Measurements from ENCODE around the gene EFCAB8. TPM values are rescaled to one million over a fixed set of nuclear protein-coding genes. Genes with fewer than 3 reads are reported as not detected.

EFCAB8 gene
- total and polyA plus RNA-seq, 4 donors, result 0.10 to 0.36 (median 0.20) TPM

DNA sequence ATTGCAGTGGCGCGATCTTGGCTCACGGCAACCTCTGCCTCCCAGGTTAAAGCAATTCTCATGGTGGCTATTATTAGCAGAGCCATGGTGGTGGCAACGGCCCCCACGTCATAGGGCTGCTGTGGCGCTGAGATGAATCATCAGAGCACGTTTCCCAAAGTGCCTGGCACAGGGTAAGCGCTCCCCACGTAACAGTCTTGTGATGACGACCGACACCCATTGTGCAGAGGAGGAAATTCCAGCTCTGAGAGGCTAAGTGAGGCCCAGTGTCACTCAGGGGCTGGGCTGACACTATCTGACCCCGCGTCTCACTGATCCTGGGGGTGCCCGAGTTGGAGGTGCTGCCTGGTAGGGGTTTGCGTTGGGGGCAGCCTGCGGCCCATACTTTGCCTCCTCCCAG is 129.3 kb downstream of the EFCAB8 start:
- Histone ChIP-seq H3K36me3 (ENCODE audit: control insufficient read depth, insufficient read depth, low read length) (no peaks in the 10 kb centered on the region), H3K4me3 (ENCODE audit: low read depth, low read length) (no peak overlapping the region), H3K4me1 (ENCODE audit: control insufficient read depth, insufficient read depth, low read length) (peaks cover 46% of the 10 kb centered on the region), H3K27me3 (ENCODE audit: control insufficient read depth, insufficient read depth, low read length) (no peaks in the 10 kb centered on the region), H3K27ac (ENCODE audit: low read depth, low read length) (no peak overlapping the region), H3K9me3 (ENCODE audit: control insufficient read depth, insufficient read depth, low read length) (no peaks in the 10 kb centered on the region)
- 85% methylated on average over 11 of the region's 16 CpGs for WGBS (ENCODE audit: insufficient coverage)
- DNase-seq (ENCODE audit: low read depth in 4 of 6, low spot score in 6 of 6), result no peak

GRCh38 chr20:32989507-32990283 is 131.0 kb downstream of the EFCAB8 start:
- Histone ChIP-seq H3K4me3 (ENCODE audit: low read depth, low read length) (no peak overlapping the region), H3K9me3 (ENCODE audit: control insufficient read depth, insufficient read depth, low read length) (no peaks in the 10 kb centered on the region), H3K4me1 (ENCODE audit: control insufficient read depth, insufficient read depth, low read length) (peaks cover 32% of the 10 kb centered on the region), H3K27ac (ENCODE audit: low read depth, low read length) (no peak overlapping the region), H3K36me3 (ENCODE audit: control insufficient read depth, insufficient read depth, low read length) (no peaks in the 10 kb centered on the region), H3K27me3 (ENCODE audit: control insufficient read depth, insufficient read depth, low read length) (no peaks in the 10 kb centered on the region)
- 84% methylated on average over 11 of the region's 14 CpGs for WGBS (ENCODE audit: insufficient coverage)
- DNase-seq (ENCODE audit: low read depth in 4 of 6, low spot score in 6 of 6), result no peak

- no peak overlapping the region for H3K4me3 ChIP-seq (ENCODE audit: low read depth, low read length)
- 73% methylated on average over 3 of the region's 3 CpGs for WGBS (ENCODE audit: insufficient coverage)
- no peak overlapping the region for H3K27ac ChIP-seq (ENCODE audit: low read depth, low read length)
- H3K36me3 ChIP-seq (ENCODE audit: control insufficient read depth, insufficient read depth, low read length), result no peaks in the 10 kb centered on the region
- H3K9me3 ChIP-seq (ENCODE audit: control insufficient read depth, insufficient read depth, low read length), result peaks cover 1% of the 10 kb centered on the region
- DNase-seq (ENCODE audit: low read depth in 4 of 6, low spot score in 6 of 6), result no peak
- H3K27me3 ChIP-seq (ENCODE audit: control insufficient read depth, insufficient read depth, low read length), result no peaks in the 10 kb centered on the region
- H3K4me1 ChIP-seq (ENCODE audit: control insufficient read depth, insufficient read depth, low read length), result peaks cover 26% of the 10 kb centered on the region
Observed at GRCh38 chr20:32990426-32990825, 131.7 kb downstream of the EFCAB8 start.

GRCh38 chr20:32991383-32991782 is 132.7 kb downstream of the EFCAB8 start:
- Histone ChIP-seq H3K4me1 (ENCODE audit: control insufficient read depth, insufficient read depth, low read length) (peaks cover 17% of the 10 kb centered on the region), H3K36me3 (ENCODE audit: control insufficient read depth, insufficient read depth, low read length) (no peaks in the 10 kb centered on the region), H3K9me3 (ENCODE audit: control insufficient read depth, insufficient read depth, low read length) (peaks cover 7% of the 10 kb centered on the region), H3K27me3 (ENCODE audit: control insufficient read depth, insufficient read depth, low read length) (no peaks in the 10 kb centered on the region), H3K27ac (ENCODE audit: low read depth, low read length) (no peak overlapping the region), H3K4me3 (ENCODE audit: low read depth, low read length) (no peak overlapping the region)
- no peak for DNase-seq (ENCODE audit: low read depth in 4 of 6, low spot score in 6 of 6)
- 100% methylated on average over 1 of the region's 3 CpGs for WGBS (ENCODE audit: insufficient coverage)

DNA sequence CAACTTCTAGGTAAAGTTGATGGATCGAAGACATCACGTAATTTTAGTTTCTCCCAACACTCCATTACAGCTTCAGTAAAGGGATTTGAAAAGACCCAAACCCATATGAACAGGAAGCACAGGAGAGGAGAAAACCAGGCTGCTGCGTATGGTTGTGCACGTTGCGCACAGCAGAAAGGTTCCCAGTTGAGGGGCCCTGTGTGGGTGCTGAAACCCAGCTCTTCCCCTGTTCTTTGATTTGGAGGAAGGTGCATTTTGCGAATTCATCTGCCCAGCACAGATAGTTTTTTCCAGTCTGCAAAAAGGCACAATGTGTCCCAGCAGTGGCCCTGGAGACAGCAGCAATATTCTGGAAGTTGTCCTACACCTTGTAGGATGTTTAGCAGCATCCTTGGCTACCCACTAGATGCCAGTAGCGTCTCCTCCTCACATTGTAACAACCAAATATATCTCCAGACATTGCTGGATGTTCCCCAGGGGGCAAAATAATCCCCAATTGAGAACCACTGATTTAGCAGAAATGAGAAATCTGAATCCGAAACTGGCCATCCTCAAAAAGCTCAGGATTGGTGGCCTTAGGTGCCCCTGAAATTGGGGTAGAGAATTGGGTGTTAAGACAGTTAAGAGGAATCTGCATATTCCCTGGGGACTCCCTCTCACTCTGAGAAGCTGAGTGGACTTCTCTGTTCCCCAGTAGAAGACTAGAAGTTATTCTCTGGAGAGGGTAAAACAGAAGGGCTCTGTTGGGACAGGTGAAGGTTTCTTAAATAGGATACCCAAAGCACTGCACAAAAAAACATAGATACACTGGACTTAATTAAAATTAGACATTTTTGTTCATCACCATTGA is 133.3 kb downstream of the EFCAB8 start:
- DNase-seq (ENCODE audit: low read depth in 4 of 6, low spot score in 6 of 6), result no peak
- no peaks in the 10 kb centered on the region for H3K27me3 ChIP-seq (ENCODE audit: control insufficient read depth, insufficient read depth, low read length)
- H3K36me3 ChIP-seq (ENCODE audit: control insufficient read depth, insufficient read depth, low read length), result no peaks in the 10 kb centered on the region
- H3K4me1 ChIP-seq (ENCODE audit: control insufficient read depth, insufficient read depth, low read length), result peaks cover 10% of the 10 kb centered on the region
- WGBS (ENCODE audit: insufficient coverage), result 61% methylated on average over 6 of the region's 8 CpGs
- no peak overlapping the region for H3K4me3 ChIP-seq (ENCODE audit: low read depth, low read length)
- peaks cover 7% of the 10 kb centered on the region for H3K9me3 ChIP-seq (ENCODE audit: control insufficient read depth, insufficient read depth, low read length)
- no peak overlapping the region for H3K27ac ChIP-seq (ENCODE audit: low read depth, low read length)

GRCh38 chr20:32993496-32994050 is 134.8 kb downstream of the EFCAB8 start:
- Histone ChIP-seq H3K4me1 (ENCODE audit: control insufficient read depth, insufficient read depth, low read length) (peaks cover 3% of the 10 kb centered on the region), H3K36me3 (ENCODE audit: control insufficient read depth, insufficient read depth, low read length) (no peaks in the 10 kb centered on the region), H3K27me3 (ENCODE audit: control insufficient read depth, insufficient read depth, low read length) (no peaks in the 10 kb centered on the region), H3K4me3 (ENCODE audit: low read depth, low read length) (no peak overlapping the region), H3K9me3 (ENCODE audit: control insufficient read depth, insufficient read depth, low read length) (peaks cover 7% of the 10 kb centered on the region), H3K27ac (ENCODE audit: low read depth, low read length) (no peak overlapping the region)
- DNase-seq (ENCODE audit: low read depth in 4 of 6, low spot score in 6 of 6), result no peak
- 83% methylated on average over 7 of the region's 8 CpGs for WGBS (ENCODE audit: insufficient coverage)

DNA sequence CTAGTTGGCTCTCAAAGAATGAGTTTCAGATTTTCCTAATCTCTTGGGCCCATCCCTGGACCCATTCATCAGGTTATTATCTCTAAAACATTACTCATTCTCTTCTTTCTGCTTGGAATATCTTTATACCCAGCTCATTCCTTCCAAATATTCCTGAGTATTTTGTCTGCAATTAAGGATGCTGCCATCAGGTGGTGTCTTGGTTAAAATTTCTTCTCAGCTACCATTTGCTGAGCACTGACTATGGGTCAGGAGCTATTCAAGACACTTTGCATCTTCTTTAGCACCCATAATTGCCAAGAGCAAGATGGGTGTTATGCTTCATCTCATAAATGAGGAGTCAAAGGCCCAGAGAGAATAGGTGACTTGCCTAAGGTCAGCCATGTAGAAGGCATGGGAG is 137.1 kb downstream of the EFCAB8 start:
- no peak for DNase-seq (ENCODE audit: low read depth in 4 of 6, low spot score in 6 of 6)
- Histone ChIP-seq H3K36me3 (ENCODE audit: control insufficient read depth, insufficient read depth, low read length) (no peaks in the 10 kb centered on the region), H3K27me3 (ENCODE audit: control insufficient read depth, insufficient read depth, low read length) (no peaks in the 10 kb centered on the region), H3K4me1 (ENCODE audit: control insufficient read depth, insufficient read depth, low read length) (peaks cover 3% of the 10 kb centered on the region), H3K4me3 (ENCODE audit: low read depth, low read length) (no peak overlapping the region), H3K9me3 (ENCODE audit: control insufficient read depth, insufficient read depth, low read length) (peaks cover 7% of the 10 kb centered on the region), H3K27ac (ENCODE audit: low read depth, low read length) (no peak overlapping the region)

DNA sequence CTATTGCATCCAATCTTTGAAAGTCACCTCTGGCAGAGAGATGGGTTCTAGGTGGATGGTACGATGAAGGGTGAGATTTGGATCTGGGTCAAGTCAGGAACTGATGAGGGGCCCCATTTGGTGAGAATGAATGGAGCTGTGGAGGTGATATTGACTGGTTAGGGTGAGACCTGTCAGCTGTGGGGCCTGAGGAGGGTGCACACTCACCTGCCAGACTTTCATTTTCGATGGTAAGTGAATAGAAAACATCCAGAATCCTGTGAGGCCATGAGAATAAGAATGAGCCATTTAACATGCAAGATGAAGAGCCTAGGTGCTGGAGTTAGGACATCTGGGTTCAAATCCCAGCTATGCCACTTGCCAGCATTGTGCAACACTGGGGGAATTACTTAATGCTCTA is 138.7 kb downstream of the EFCAB8 start:
- WGBS (ENCODE audit: insufficient coverage), result 81% methylated on average over 1 of the region's 2 CpGs
- Histone ChIP-seq H3K4me3 (ENCODE audit: low read depth, low read length) (no peak overlapping the region), H3K36me3 (ENCODE audit: control insufficient read depth, insufficient read depth, low read length) (no peaks in the 10 kb centered on the region), H3K9me3 (ENCODE audit: control insufficient read depth, insufficient read depth, low read length) (peaks cover 7% of the 10 kb centered on the region), H3K27me3 (ENCODE audit: control insufficient read depth, insufficient read depth, low read length) (no peaks in the 10 kb centered on the region), H3K27ac (ENCODE audit: low read depth, low read length) (no peak overlapping the region), H3K4me1 (ENCODE audit: control insufficient read depth, insufficient read depth, low read length) (no peaks in the 10 kb centered on the region)
- DNase-seq (ENCODE audit: low read depth in 4 of 6, low spot score in 6 of 6), result no peak

DNA sequence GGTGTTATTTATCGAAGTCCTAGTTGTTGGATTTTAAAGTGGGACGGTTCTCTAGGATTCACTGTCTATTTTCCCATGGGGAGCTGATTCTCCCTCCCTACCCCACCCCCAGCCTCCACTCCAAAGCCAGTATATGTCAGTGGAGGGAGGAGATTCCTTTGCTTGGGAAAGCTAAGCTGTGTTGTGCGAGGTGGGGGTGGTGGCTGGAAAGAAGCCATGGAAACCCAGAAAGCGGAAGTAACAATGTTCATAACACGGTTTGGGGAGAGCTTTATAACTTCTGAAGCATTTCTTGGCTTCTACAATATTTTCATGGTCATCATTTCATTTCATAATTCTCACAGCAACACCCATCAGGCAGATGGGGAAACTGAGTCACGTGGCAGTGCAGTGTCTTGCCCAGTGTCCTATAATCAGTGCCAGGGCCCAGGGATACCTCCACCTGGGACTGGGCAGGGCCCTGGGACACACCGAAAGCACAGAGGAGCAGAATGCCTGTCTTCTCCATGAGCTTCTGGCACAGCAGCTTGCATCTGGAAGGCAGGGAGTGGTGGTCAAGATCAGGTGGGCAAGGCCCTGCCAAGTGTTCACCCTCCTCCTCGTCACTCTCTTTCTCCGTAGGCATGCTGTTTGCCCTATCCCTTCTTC is 141.0 kb downstream of the EFCAB8 start:
- H3K4me1 ChIP-seq (ENCODE audit: control insufficient read depth, insufficient read depth, low read length), result no peaks in the 10 kb centered on the region
- no peaks in the 10 kb centered on the region for H3K36me3 ChIP-seq (ENCODE audit: control insufficient read depth, insufficient read depth, low read length)
- 91% methylated on average over 3 of the region's 9 CpGs for WGBS (ENCODE audit: insufficient coverage)

More for the DNA sequence above, 141.0 kb downstream of the EFCAB8 start:
- no peak overlapping the region for H3K4me3 ChIP-seq (ENCODE audit: low read depth, low read length)
- no peak for DNase-seq (ENCODE audit: low read depth in 4 of 6, low spot score in 6 of 6)
- H3K27ac ChIP-seq (ENCODE audit: low read depth, low read length), result no peak overlapping the region
- no peaks in the 10 kb centered on the region for H3K27me3 ChIP-seq (ENCODE audit: control insufficient read depth, insufficient read depth, low read length)
- H3K9me3 ChIP-seq (ENCODE audit: control insufficient read depth, insufficient read depth, low read length), result peaks cover 7% of the 10 kb centered on the region

Measured in spinal cord (tissue), 10 donors.